HG02610 (cell line): ENCODE data around the gene TBC1D5.
A peak's percentile ranks its signal among the peaks of the same experiment; 100 is the strongest.
"Not testable (repeated sequence)": the region's sequence is repeated elsewhere in the genome, so short reads cannot be mapped to it uniquely, and the experiment has no call there.

Experiments used
- ATAC-seq: cut with Tn5 transposase; IDR thresholded peaks from one replicate; pipeline ENCODE4 v1.9.1; 2021; ENCODE audit warnings: mild to moderate bottlenecking, moderate library complexity; ENCODE audit not compliant: unreplicated experiment

Gene TBC1D5

DNA sequence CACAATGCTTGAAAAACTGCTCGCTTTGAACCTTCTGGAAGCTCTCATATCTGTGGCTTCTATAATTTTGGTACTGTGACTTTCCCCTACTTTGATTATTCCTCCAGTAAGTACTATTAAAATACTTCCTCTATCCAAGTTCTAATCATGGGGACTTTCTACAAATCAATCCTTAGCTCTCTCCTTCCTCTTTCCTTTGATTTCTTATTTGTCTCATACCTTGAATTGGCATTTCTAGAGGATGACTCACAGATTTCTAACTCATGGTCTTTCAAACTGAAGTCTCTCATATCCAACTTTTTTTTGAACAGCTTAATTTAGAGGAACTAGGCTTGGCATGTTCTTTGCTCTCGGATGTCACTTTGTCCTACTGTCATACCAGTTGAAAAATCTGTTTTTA, 241.8 kb downstream of the TBC1D5 start:
- no peak for ATAC-seq

DNA sequence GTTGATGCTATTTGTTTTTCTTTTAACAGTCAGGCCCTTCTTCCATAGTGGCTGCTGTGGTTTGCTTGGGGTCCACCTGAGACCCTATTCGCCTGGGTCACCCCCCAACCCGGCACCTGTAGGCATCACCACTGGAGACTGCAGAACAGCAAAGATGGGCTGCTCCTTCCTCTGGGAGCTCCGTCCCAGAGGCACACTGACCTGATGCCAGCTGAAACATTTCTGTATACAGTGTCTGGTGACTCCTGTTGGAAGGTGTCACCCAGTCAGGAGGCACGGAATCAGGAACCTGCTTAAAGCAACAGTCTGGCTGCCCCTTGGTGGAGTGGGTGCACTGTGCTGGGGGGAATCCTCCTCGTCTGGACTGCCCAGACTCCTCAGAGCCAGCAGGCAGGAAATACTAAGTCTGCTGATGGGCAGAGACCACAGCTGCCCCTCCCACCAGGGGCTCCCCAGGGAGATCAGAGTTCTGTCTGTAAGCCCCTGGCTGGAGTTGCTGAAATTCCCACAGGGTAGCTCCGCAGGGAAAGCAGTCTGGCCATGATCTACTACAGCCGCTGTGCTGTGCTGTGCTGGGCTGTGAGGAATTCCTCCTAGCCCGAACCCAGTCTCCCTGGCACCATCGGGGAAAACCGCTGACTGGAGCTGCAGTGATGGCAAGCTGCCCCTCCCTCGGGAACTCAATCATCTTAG, 248.2 kb downstream of the TBC1D5 start:
- no peak for ATAC-seq

- ATAC-seq: no peak
Observed at GRCh38 chr3:17491601-17492000, 250.8 kb downstream of the TBC1D5 start.

GRCh38 chr3:17491190-17491589, 251.2 kb downstream of the TBC1D5 start:
- ATAC-seq: not testable (repeated sequence)

DNA sequence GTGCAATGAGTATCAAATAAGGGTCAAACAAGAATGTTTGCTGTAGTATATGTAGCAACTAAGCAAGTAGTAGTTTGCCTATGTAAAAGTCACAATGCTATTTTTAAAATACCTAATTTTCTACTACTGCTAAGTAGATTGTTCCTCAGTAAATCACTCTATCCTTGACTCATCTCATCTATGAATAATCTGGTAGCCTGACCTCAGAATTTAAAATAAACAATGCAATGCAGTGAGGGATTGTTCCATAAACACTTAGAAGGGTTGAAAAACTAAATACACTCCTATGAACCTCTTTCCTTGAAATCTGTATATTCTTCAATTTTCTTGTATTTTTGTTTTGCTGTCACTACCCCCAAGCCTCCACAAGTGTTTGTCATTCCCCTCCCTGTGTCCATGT, 253.3 kb downstream of the TBC1D5 start:
- ATAC-seq: no peak

DNA sequence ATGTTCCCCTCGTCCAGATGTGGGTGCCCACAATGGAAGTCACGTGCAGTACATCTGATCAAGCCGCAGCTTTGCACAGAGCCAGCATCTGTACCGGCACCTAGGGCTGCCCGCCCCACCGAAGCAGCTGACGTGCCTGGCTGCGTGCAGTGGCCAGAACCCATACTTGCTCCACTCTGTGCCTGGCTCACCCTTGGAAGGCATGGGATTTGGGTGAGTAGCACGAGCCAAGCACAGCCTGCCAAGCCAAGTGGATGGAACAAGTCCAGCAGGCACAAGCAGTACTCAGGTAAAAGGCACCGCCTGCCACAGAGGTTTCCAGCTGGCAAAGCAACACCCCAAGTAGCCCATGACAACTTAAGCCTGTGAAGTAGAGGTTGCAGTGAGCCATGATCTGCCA, 261.3 kb downstream of the TBC1D5 start:
- no peak for ATAC-seq

- ATAC-seq: no peak
Observed at GRCh38 chr3:17479681-17480405, 262.6 kb downstream of the TBC1D5 start.

DNA sequence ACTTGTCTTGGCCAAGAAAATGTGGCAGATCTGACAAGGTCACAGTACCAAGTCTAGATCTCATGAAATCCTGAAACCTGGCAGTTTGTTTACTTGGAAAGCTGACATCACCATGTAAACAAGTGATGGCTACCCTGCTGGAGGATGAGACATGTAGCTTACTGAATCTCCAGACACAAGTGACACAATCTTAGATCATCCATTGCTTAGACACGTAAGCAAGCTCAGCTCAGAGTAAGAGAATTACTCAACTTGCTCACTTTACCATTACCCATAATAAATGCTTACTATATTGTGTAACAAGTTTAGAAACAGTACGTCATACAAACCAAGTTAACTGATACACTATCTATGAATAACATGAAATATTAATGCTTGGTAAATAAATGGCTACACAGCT, 263.8 kb downstream of the TBC1D5 start:
- no peak for ATAC-seq

- no peak for ATAC-seq
Observed at GRCh38 chr3:17473761-17474160, 268.7 kb downstream of the TBC1D5 start.

- no peak for ATAC-seq
Observed at GRCh38 chr3:17469954-17470353, 272.5 kb downstream of the TBC1D5 start.

GRCh38 chr3:17469520-17469919, 272.9 kb downstream of the TBC1D5 start:
- ATAC-seq: no peak

- ATAC-seq: no peak
Observed at GRCh38 chr3:17466028-17466427, 276.4 kb downstream of the TBC1D5 start.

DNA sequence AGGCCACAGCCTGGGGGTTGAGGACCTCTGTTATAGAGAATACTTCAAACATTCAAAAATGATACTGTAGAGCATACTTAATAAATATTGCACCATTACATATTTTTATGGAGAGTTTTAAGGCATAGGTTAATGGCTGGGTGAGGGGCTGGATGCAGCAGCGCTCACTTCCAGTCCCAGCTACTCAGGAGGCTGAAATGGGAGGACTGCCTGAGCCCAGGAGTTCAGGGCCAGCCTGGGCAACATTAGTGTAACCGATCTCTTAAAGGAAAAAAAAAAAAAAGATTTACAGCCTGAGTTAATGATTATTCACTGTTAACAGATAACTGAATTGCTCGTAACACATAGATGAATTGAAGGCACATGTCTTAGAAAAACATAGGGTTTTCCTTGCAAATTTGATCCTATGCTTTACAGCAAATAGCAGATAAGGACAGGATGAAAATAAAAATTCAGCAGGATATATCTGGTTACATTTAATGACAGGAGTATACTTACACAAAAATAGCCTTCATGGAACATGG, 282.9 kb downstream of the TBC1D5 start:
- ATAC-seq: no peak

- no peak for ATAC-seq
Observed at GRCh38 chr3:17456650-17457049, 285.8 kb downstream of the TBC1D5 start.

DNA sequence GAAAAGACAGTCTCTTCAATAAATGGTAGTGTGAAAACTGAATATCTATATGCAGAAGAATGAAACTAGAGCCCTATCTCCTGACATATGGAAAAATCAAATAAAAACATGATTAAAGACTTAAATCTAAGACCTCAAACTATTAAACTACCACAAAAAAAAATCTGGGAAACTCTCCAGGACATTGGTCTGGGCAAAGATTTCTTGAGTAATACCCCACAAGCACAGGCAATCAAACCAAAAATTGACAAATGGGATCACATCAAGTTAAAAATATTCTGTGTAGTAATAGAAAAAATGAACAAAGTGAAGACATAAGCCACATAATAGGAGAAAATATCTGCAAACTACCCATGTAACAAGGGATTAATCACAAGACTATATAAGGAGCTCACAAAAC, 286.4 kb downstream of the TBC1D5 start:
- no peak for ATAC-seq

DNA sequence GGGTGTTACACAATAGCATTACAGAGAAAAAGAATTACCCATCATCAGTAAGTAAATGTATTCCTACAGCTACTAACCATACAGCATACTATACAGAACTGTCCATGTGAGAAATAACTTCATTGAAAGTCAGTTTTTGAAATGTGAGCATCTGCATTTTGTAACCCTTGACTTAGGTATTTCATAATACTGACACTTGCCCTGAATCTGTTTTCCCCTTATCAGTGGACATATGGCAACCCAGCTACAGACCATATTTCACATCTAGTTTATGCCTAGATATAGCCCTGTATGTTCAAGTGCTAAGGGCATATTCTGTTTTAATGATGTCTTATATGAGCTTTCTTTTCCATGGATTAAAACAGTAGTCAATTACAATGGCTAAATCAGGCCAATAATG, 297.6 kb downstream of the TBC1D5 start:
- ATAC-seq: no peak

DNA sequence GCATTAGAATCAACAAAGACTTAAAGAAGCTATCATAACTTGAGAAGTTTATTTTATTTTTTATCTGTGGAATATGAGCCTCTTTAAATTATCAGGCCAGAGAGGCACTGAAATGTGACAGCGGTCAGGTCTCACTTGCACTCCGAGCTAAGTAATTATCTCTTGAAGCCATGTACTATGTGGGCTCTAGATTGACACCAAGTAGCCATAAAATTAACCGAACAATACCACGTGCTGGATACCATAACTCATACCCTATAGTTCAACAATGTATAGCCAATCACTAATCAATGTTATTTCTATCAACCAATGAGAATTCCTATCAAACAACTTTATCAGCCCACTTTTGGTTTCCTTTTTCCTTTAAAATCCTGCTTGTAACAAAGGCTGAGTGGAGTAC, 299.3 kb downstream of the TBC1D5 start:
- no peak for ATAC-seq

DNA sequence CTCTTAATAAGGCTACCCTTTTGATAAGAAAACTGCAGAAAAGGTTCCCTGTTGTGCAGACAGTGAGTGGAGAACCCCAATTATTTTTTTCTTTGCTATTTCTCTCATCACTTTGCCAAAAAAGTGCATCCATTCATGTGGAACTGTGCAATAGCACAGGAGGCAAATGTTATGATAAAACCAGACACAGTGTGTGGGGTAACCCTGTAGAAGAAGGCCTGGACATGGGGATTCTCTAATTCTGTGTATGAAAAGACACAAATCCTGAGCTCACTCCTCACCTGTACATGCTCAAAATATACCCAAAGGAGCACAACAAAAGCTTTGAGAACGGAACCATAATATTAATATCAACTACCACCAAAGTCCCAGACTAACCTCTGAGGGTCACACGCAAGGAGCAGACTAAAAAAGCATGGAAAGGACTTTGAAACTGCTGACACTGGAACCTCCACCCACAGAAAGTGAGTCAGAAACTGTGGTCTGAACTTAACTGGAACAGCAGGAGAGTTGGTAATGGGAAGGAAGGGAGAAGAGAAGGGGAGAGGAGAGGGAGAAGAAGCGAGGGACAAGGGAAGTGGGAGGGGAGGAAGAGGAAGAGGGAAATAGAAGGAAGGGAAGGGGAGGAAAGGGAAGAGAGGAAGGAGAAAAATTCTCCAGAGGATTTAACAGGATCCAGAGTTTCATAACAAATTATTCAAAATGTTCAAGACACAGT, 299.9 kb downstream of the TBC1D5 start:
- no peak for ATAC-seq

DNA sequence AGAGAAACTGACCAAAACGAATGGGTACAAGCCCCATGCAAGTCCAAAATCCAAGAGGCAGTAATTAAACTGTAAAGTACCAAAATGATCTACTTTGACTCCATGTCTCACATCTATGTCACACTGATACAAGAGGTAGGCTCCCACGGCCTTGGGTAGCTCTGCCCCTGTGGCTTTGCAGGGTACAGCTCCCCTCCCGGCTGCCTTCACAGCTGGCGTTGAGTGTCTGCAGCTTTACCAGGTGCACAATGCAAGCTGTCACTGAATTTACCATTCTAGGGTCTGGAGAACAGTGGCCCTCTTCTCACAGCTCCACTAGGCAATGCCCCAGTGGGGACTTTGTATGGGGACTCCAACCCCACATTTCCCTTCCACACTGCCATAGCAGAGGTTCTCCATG, 308.6 kb downstream of the TBC1D5 start:
- no peak for ATAC-seq

GRCh38 chr3:17432236-17432635, 310.2 kb downstream of the TBC1D5 start:
- ATAC-seq: peak; percentile 65

- no peak for ATAC-seq
Observed at GRCh38 chr3:17431484-17432045, 310.9 kb downstream of the TBC1D5 start.
